ENCODE measurements around the gene SCEL.
"Not testable (repeated sequence)": the region's sequence is repeated elsewhere in the genome, so short reads cannot be mapped to it uniquely, and the experiment has no call there.

Gene SCEL

GRCh38 chr13:77535448-77535847 lies at the start of gene SCEL:
TSS of gene SCEL (plus strand) at chr13:77535706. CDS start at chr13:77555876, 20,170 bp downstream.
- no peak for DNase-seq (ENCODE audit: low read depth in 3 of 3)

- DNase-seq (ENCODE audit: low read depth in 3 of 3): no peak
These were observed 45.8 kb upstream of the SCEL start for GRCh38 chr13:77489566-77490337.

- DNase-seq (ENCODE audit: low read depth in 3 of 3): no peak
These were observed 42.5 kb upstream of the SCEL start for GRCh38 chr13:77492982-77493381.

GRCh38 chr13:77494226-77494625 lies 41.3 kb upstream of the SCEL start:
- DNase-seq (ENCODE audit: low read depth in 3 of 3): no peak

- no peak for DNase-seq (ENCODE audit: low read depth in 3 of 3)
These were observed 38.2 kb upstream of the SCEL start for GRCh38 chr13:77497350-77497749.

- DNase-seq (ENCODE audit: low read depth in 3 of 3): no peak
These were observed 37.7 kb upstream of the SCEL start for GRCh38 chr13:77497835-77498234.

- no peak for DNase-seq (ENCODE audit: low read depth in 3 of 3)
These were observed 33.3 kb upstream of the SCEL start for GRCh38 chr13:77502104-77502720.

- DNase-seq (ENCODE audit: low read depth in 3 of 3): no peak
These were observed 32.1 kb upstream of the SCEL start for GRCh38 chr13:77503398-77503797.

- DNase-seq (ENCODE audit: low read depth in 3 of 3): no peak
These were observed 28.6 kb upstream of the SCEL start for GRCh38 chr13:77506874-77507273.

GRCh38 chr13:77507931-77508776 lies 27.4 kb upstream of the SCEL start:
- DNase-seq (ENCODE audit: low read depth in 3 of 3): no peak

- no peak for DNase-seq (ENCODE audit: low read depth in 3 of 3)
These were observed 26.4 kb upstream of the SCEL start for GRCh38 chr13:77508959-77509620.

- DNase-seq (ENCODE audit: low read depth in 3 of 3): no peak
These were observed 25.4 kb upstream of the SCEL start for GRCh38 chr13:77510156-77510555.

GRCh38 chr13:77511552-77511951 lies 24.0 kb upstream of the SCEL start:
- DNase-seq (ENCODE audit: low read depth in 3 of 3): no peak

GRCh38 chr13:77513719-77514335 lies 21.7 kb upstream of the SCEL start:
- DNase-seq (ENCODE audit: low read depth in 3 of 3): no peak

- no peak for DNase-seq (ENCODE audit: low read depth in 3 of 3)
These were observed 21.2 kb upstream of the SCEL start for GRCh38 chr13:77514336-77514726.

- DNase-seq (ENCODE audit: low read depth in 3 of 3): no peak
These were observed 19.7 kb upstream of the SCEL start for GRCh38 chr13:77515785-77516184.

- no peak for DNase-seq (ENCODE audit: low read depth in 3 of 3)
These were observed 19.1 kb upstream of the SCEL start for GRCh38 chr13:77516342-77516789.

GRCh38 chr13:77518266-77518665 lies 17.2 kb upstream of the SCEL start:
- DNase-seq (ENCODE audit: low read depth in 3 of 3): no peak

GRCh38 chr13:77519396-77519795 lies 16.1 kb upstream of the SCEL start:
- DNase-seq (ENCODE audit: low read depth in 3 of 3): not testable (repeated sequence)

- DNase-seq (ENCODE audit: low read depth in 3 of 3): no peak
These were observed 15.7 kb upstream of the SCEL start for GRCh38 chr13:77519808-77520207.

GRCh38 chr13:77521194-77521593 lies 14.3 kb upstream of the SCEL start:
- no peak for DNase-seq (ENCODE audit: low read depth in 3 of 3)

All from stimulated activated CD4-positive, alpha-beta T cell treated with anti-CD3 and anti-CD28 coated beads, TNF-alpha, amount 100 ng/mL, for 48 hours (primary cell).